ENCODE data around the gene FGF12.

- TF ChIP-seq CTCF (IDR thresholded peaks at IDR 0.05), result no peak
- TF ChIP-seq REST (IDR thresholded peaks at IDR 0.05; ENCODE audit: insufficient read depth in 1 of 2, low read depth in 2 of 2, low read length in 1 of 2), result no peak
- TF ChIP-seq POLR2AphosphoS5 (IDR thresholded peaks at IDR 0.05; ENCODE audit: low read depth, low read length), result no peak
These were observed 107.1 kb downstream of the FGF12 start for GRCh38 chr3:192620275-192620674.

All from Panc1 (cell line).